HL-60/S4 treated with phorbol 12-myristate 13-acetate at 8.2 ng/mL for 4 days and 3 days (cell line): Measurements from ENCODE around the gene GET4.

ENCODE experiments used
- in situ Hi-C: fragments of 300-500 bp; cut with MboI; formaldehyde crosslinking; loops from 2 replicates; pipeline ENCODE4 v1.15.0; 2022; ENCODE audit warnings: low sequenced_read_pairs

GET4 gene, protein sequence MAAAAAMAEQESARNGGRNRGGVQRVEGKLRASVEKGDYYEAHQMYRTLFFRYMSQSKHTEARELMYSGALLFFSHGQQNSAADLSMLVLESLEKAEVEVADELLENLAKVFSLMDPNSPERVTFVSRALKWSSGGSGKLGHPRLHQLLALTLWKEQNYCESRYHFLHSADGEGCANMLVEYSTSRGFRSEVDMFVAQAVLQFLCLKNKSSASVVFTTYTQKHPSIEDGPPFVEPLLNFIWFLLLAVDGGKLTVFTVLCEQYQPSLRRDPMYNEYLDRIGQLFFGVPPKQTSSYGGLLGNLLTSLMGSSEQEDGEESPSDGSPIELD

DNA sequence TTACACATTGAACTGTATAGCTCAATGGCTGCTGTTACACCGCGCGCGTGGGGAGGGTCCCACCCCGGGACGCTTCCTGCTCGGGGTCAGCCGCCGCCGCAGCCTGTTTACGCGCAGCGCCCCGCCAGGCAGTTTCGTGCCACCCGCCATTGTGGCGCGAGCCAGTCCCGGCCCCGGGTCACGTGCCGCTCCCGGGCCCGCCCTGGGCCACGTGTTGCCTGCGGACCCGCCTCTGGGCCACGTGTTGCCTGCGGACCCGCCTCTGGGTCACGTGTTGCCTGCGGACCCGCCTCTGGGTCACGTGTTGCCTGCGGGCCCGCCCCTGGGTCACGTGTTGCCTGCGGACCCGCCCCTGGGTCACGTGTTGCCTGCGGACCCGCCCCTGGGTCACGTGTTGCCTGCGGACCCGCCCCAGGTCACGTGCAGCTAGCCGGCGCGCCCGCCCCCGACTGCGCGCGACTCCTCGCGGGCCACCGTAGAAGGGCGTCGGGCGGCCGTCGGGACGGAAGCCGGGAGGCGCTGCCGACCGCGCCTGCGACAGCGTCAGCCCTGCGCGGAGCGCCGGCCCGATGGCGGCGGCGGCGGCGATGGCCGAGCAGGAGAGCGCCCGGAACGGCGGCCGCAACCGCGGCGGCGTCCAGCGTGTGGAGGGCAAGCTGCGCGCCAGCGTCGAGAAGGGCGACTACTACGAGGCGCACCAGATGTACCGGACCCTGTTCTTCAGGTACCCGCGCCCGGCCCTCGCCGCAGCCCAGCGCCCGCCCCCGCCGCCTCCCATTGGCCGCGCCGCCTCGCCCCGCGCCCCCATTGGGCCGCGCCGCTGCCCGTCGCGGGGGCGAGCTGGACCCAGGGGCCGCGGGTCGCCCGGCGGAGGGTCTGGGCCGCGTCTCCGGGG lies at the start of gene GET4:
Gene GET4 (plus strand): TSS at position 478 of the 895 bp plus-strand sequence. CDS start 92 bp downstream, at position 570.
- in situ Hi-C loops: no loop called here

DNA sequence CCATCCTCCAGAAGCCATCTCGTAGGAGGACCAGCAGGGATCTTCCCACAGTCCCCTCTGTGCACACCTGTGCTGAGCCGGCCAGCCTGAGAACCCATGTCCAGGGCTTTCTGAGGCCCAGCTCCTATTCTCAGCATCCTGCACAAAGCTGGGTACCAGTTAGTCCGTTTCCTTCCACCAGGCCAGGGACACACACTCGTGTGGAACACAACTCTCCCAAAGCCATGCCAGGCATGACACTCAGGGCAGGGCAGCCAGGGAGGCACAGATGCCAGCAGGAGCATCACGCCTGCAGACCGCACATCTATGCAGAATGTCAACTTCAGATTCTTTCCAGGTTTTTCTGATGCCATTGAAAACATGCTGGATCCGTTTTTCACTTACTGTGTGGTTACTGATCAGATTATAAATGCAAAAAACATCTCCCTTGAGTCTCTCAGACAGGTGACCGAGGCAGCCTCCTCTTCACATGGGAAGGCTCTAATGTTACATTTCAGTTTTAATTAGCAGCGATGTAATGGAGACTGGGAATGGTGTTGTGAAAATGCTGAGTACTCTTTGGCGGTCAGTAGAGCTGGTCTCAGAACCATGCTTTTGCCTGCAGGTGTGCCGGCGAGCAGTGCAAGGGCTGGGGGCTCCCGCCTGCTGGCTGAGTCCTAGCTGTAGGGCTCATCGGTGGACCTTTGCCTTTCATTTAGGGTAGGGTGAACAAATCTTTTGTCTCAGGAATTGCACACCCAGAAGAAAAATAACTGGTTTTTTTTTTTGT lies 47.4 kb upstream of the GET4 start:
- in situ Hi-C loops: no loop called here

DNA sequence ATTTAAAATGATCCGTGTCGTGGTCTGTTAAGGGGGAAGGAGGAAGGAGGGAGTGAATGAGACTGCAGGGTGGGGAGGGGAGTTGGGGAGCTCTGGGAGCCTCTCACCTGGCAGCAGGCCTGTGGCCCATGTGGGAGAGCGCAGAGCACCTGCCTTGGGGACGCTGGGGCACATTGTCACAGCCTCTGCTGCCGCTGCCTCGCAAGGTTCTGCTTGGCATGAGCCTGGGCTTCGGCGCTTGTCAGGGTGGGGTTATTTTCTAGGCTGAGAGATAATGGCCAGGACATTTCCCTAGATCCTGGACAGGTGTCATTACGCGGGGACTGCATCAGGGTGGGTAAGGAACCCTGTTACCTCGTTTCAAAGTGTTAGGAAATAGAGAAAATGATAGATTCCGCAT lies 46.3 kb upstream of the GET4 start:
- in situ Hi-C loops: no loop called here

DNA sequence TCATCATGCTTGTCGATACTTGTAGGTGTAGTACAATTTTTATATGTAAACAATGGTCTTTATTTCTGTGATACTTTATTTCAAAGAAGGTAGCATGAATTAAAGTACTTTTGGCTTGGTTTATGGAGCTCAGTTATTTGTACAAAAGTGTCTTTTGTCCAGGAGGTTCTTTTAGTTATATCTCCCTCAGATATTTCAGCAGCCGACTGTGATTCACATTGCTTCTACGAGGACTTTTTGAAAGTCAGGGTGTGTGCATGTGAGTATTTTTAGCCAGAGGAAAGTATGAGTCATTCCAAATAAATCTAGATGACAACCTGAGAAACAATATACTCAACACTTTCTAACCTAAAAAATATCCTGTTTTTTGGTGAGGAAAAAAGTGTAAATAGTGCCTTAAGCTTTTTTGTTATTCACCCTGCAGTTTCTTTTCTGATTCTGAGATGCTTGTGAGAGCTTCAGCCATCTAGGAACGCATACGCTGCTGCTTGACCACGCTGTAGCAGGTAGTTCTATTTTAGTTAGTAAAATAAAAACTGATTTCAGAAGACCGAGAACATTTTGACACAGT lies 44.7 kb upstream of the GET4 start:
- in situ Hi-C loops: no loop called here

DNA sequence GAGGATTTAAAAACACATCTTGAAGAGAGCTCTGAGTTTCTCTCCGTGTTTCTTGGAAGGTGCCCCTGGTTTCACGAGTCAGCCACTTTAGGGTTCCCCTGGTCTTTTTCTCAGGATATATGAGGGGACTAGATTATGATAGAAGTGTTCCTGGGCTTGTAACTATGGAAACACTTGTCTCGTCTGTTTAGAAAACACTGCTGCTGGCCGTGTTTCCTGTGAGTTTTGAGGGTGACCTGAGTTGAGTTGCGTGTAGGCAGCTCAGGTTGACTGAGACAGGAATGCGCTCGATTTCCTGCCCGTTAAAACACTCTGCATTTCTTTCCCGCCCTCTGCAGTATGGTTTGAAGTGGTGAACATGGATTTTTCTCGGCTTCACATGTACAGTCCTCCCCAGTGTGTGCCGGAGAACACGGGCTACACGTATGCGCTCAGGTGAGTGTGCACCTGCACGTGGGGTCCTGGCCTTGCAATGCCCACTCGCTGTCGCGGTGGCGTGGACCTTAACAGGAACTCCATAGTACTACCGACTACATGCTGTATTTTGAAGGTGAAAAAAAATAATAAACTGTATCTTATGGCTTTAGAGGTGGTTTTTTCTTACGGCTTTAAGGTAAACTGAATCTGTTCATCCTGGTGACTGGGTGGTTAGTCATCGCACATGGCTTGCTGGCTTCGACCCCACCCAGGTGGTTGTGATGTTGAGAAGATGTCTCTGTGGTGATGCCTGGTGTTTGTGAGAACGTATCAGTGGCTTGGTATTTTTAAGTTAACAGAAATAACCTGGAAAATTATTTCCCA lies 44.0 kb upstream of the GET4 start, which contains the start of gene SUN1:
Gene SUN1 (plus strand): TSS at position 310 of the 801 bp plus-strand sequence. CDS start 49 bp downstream, at position 359.
- in situ Hi-C loops: no loop called here

DNA sequence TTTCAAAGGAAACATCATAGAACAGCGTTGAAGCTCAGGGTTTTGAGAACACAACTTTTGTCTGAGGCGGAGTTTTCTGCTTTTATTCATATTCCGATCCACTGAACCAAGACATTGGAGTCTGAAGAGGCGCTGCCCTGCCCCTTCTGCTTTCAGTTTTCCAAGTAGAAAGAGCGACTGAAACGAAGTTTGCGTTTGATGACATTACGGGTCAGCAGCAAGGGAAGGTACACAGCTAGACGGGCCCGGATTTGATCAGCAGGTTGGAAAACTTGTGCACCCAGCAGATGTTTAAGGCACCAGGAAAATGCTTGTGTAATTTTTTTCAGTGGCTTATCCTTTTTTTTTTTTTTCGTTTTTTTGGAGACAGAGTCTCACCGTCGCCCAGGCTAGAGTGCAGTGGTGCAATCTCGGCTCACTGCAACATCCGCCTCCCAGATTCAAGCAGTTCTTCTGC lies 43.4 kb upstream of the GET4 start:
- in situ Hi-C loops: no loop called here

DNA sequence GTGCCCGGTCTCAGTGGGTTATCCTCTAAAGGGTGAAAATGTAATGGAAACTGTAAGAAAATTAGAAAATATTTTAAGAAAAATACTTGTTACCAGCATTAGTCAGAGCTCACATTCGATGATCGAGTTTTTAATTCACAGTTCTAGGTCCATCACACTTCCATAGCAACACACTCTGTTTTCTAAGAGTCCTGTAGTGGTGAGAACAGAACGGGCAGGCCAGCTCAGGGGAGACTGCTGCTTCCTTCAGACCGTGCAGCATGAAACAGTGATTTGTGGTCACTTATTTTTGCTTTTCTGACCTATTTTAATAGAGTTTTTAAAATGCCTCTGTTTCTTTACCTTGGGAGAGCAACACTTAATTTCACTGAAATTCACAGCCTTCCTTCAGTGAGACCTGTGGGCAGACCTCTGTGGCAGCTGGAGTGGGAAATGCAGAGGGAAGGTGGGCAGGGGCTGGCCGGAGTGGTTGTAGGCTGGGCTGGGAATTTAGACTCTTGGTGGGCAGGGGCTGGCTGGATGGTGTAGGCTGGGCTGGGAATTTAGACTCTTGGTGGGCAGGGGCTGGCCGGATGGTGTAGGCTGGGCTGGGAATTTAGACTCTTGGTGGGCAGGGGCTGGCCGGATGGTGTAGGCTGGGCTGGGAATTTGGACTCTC lies 42.6 kb upstream of the GET4 start:
- in situ Hi-C loops: no loop called here

DNA sequence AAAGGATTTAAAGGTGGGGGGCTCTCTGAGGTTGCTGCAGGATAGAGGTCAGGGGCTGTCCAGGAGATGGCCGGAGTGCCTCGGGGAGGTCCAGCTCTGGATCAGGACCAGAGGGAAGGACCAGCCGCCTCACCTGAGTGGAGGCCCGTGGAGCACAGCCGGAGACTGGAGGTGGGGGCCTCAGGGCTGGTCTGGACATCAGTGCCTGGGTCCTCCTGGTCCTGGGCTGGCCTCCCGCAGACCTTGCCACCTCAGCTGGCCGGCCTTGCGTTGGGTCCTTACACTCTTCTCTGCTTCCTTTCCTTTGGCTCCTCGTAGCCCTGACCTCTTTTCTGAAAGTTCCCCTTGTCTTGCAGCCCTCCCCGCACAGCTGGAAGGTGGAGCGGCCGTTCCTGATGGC lies 42.1 kb upstream of the GET4 start:
- in situ Hi-C loops: no loop called here

DNA sequence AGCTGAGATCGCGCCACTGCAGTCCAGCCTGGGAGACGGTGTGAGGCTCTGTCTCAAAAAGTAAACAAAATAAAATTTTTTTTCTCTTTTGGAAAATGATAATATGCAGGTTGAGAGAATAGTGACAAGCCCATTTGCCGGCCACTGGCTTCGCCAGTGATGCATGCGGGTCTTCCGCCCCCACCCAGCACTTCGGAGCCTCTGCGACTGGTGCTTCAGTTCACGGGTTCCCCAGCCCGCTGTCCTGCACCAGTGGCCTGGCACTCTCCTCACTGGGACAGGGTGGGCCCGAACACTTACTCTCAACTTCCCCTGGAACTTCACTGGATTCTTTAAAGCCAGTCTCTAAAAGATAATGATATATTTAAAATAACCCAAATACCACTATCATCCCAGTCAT lies 41.3 kb upstream of the GET4 start:
- in situ Hi-C loops: no loop called here

DNA sequence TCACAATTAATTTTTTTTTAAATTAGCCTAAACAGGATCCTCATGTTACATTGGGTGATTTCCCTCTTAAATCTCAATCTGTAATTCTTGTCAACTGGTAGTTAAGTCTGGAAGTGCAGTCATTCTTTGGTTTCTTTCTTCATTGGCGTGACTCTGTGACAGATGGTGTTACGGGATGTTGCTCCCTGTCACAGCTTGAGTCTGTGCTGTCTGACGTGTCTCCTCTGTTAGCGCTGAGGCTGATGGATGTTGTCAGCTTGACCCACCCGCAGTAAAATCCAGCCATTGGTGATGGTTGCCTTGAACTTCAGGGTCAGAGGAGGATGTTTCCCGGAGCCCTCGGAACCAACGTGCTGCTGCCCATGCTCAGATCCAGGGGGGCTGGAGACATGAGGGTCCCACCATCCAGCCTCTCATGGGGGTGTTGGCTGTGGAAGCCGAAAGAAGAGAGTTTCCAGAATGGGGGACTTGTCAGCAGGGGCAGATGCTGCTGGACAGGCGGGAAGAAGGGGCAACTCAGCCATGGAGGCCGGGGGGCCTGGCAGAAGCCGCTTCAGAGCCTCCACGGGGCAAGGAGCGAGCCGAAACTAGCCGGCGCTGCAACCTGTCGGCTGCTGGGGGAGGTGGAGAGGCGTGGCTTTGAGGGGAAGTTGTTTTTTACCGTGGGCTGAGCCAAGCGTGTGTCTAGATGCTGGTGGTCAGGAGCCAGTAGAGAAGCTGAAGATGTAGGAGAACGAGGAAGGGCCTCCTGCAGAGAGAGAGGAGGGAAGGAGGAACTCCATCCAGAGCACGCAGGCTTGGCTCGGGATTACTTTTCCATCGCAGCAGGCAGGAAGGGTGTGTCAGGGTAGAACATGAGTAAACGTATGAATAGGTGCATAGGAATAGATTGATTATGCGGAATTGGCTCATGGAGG lies 40.6 kb upstream of the GET4 start:
- in situ Hi-C loops: no loop called here

DNA sequence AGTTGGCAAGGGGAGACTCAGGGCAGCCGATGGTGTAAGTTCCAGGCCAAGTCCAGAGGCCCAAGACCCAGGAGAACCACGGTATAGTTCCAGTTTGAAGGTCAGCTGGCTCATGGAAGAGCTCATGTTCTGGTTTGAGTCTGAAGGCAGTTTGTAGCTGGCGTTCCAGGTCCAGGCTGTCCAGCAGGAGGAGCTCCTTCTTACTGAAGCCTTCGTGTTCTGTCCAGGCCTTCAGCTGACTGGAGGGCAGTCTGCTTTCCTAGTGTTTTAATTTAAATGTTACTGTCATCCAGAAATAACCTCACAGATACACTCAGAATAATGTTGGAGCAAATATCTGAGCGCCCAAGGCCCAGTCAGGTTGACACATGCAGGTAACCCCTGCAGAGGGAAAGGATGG lies 39.9 kb upstream of the GET4 start:
- in situ Hi-C loops: no loop called here

DNA sequence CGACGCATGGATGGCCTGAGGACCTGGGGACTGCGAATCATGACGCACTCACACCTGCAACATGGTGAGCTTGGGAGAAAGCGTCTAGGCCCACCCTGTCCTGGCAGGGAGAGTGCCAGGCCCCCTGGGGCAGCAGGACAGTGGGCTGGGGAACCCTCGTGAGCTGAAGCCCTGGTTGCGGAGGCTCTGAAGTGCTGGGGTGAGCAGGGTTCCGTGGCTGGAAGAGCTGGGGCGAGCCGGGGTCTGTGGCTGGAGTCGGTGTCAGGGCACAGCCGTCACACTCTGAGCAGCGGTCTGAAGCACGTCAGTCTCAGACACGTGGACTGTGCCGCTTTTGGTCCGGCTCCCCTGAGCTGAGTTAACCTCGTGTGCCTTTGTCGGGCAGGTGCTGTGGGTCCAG lies 39.4 kb upstream of the GET4 start:
- in situ Hi-C loops: no loop called here

DNA sequence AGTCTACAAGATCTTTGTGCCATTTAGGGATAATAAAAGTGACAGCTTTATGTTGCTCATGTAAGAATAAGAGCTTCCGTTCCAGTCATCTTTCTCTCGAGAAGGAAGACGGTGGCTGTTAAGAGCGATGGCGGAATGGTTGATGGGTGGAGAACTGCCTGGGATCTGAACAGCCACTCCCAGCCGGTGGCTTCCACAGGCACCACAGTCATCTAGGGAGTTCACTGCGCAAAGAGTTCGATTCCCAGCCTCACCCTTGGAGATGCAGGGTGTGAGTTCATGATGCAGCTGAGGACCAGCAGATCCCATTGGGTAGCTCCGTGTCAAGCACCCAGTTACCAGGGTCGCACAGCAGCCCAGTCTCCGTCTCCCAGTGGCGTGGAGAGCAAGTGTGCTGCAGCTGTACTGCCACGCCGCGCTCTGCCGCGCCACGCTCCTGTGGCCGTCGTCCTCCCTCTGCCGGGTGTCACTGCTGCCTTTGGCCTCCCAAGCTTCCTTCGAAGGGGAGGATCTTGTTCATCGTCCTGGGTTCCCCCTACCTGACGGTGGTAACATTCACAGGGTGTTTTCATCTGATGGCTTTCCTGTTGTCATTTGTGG lies 36.3 kb upstream of the GET4 start:
- in situ Hi-C loops: no loop called here

DNA sequence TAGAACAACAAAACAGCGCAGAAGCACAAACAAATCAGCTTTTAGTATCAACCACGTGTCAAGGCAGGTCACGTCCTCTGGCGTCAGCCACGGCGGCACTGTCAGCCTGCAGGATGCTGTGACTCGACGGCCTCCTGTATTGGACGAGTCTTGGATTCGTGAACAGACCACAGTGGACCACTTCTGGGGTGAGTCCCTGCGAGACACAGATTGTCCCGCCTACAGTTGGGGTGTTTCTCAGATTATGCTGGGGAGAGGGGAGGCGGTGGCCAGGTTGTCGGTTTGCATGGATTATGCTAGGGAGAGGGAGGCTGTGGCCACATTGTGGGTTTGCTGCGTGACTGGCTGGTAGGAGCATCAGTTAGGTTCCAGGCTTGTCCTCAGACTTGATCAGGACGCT lies 34.4 kb upstream of the GET4 start:
- in situ Hi-C loops: no loop called here

DNA sequence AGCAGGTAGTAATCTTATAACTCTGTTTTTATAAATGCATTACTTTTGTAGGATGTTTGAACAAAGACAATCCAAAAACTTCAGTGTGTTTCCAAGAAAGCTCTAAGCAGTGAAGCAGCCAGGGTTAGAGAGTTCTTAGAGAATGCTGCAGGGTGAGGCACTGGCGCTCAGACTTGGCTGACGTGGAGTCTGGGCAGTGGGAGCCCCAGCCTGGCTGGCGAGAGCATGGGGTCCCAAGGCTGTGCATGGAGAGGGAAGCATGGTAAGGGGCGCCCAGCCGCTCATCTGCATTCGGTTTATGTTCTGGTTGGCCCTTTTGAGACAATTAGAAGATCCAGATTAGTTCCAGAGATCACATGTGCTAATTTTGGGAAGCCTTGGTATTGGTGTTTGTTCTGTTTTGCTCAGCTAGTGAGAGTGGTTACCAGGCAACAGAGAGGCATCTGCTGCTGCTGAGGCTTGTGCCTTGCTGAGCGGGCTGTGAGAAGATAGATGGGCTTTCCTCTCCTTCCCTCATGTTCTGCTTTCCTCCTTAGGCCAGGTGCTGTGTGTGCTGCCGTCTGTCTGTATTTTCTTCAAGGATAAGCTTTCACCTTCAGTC lies 33.8 kb upstream of the GET4 start:
- in situ Hi-C loops: no loop called here

DNA sequence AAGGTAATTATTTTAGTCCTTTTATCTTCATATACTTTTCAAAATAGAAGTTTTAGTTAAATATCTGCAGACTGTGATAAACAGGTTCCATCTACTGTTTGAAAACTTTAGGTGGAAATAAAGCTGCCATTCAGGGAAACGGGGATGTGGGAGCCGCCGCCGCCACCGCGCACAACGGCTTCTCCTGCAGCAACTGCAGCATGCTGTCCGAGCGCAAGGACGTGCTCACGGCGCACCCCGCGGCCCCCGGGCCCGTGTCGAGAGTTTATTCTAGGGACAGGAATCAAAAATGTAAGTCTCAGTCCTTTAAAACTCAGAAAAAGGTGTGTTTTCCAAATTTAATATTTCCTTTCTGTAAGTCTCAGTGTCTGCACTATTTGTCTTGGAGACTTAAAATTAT lies 33.1 kb upstream of the GET4 start:
- in situ Hi-C loops: no loop called here

DNA sequence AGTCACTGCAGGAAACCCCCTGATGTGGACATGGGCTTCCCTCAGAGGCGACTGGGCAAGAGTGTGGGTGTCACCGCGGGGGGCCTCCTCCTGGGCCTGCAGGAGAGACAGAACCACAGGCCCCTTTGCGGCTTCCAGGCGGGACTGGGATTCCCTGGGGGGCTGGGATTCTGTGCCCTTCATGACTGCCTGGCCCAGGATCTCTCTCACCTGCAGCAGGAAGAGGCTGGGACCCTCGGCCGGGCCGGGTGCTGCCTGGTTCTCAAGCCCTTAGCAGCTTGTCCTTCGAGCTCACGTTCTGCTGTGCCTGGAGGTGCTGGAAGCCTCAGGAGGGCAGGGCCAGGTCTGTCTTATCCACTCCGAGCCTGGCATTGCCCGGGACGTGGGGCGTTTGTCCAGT lies 32.3 kb upstream of the GET4 start:
- in situ Hi-C loops: no loop called here

DNA sequence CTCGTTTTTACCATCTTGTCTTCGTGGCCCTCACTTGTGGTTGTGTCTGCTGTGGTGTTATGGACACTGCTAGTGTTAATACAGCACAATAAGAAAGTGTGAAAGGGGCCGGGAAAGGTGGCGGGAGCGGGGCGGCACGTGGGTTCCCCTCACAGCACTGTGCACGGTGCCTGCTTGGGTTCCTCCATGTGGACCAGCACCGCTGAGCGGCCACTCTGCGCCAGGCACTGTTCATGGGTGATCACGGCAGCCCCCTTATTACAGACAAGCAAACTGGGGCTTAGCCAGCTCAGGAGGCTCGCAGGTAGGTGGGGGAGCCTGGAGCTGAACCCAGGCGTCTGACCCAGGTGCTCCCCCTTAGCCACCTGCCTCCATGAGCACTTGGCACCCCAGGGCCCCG lies 31.8 kb upstream of the GET4 start:
- in situ Hi-C loops: no loop called here
